ENCODE measurements around the gene SLC12A3.
"Not testable (repeated sequence)": the region's sequence is repeated elsewhere in the genome, so short reads cannot be mapped to it uniquely, and the experiment has no call there.

Gene SLC12A3

DNA sequence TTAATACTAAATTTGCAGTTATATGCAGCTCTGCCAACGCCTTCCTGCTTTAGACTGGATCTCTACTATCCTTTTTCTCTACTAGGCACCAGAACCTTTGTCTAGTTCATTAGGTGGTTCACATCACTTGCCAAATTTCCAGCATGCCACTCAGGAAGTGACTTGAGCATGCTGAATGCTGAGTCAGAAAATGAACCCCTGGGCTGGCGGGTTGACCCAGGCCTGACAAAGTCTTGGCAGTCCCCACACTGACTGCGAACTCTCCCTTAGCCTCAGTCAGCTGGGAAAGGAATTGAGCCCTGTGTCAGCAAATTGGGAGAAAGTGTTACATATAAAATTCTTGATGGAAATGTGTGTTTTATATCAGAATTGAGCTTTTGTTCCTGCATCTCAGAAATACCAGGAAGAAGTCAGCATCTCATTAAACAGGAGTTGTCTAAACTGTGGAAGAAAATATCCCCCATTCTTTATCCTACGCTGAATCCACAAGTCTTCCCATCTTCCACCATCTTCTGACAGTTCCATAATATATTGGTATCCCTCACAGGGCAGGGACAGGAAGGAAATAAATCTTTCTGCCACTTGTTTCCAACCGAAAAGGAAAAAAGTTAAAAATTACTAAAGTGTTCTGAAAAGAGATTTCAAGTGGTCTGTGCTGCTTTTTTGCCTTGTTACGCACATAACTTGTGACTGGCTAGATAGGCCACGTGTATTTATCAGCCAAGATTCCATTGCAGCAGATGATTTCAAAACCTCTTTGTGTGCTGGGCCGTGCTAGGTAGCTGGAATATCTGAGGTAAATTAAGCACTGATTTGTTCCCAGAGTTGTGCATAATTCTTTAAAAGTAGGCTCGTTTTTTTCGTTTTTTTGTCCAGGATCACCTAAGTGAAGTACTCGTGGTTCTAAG is 16.7 kb upstream of the SLC12A3 start:
- no peak for DNase-seq (ENCODE audit: low read depth)

DNA sequence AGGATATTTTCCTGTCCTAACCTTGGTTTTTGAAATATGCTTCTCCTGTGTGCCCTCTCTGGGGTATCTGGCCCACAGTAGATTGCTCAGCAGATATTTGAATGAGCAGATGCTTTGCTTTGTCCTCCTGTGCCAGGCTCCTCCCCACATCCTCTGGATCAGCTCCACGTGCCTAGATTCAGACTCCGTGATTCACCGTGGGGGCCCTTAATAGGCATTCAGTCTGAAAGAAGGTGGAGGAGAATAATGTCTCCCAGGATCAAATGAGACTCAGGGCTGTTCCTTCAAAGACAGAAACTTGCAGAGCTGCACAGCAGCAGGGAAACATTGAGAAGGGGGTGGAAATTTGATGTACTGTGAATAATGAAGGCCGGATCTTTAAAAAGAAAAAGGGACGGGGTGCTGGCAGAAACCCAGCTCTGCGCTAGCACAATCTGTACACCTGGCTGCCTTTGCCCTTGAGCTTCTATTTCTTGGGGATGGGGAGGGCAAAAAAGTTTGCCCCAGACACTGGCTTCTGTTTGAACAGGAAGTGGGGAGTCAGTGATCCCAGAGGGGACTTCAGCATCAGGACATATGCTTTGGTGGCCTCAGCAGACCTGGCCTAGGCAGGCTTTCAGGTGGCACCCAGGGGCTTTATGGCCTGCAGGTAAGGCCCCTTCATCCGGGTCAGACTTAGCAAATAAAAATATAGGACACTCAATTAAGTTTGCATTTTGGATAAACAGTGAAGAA is 15.9 kb upstream of the SLC12A3 start:
- DNase-seq (ENCODE audit: low read depth), result no peak

DNA sequence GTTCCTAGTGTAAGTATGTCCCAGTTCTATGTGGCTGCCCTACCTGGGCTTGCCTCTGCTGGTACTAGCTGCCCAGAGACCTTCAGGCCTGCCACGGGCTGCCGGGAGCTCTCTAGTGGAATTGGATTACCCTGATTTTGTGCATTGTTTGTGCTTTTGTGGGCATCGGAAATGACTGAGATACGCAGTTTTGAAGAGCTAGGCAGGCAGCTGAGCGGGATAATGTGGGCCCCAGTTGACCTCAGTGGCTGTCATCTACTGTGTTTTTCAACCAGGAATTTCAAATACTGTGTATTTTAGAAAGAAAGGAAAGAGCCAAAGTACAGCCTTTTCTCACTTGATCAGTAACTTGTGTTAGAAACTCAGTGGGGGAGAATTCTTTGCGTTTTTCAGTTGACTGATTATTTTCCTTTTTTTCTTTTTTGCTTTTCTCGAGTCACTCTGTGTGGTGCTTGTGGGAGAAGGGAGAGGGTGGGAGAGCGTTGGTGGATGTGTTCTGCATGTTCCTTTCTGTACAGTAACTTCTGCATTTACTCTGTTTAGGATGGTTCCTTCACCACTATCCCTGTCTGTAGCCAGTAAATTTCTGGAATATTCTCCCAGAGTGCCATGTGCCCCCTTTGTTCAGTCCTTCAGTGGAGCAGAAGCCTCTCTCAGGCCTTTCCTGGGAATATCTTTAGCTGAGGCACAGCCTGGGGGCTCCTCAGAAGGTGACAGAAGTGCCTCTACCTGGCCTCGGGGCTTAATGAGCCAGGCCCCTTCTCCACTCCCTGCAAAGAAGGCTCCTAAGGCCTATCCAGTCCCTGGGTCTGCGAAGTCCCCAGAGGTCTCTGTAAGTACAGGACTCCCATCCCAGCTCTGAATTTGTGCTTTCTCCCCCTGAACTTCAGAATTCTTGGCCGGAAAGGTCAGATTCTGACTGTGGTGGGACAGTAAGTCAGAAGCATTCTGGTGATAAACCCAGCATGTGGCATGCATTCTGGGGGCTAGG is 15.0 kb upstream of the SLC12A3 start:
- no peak for DNase-seq (ENCODE audit: low read depth)

DNA sequence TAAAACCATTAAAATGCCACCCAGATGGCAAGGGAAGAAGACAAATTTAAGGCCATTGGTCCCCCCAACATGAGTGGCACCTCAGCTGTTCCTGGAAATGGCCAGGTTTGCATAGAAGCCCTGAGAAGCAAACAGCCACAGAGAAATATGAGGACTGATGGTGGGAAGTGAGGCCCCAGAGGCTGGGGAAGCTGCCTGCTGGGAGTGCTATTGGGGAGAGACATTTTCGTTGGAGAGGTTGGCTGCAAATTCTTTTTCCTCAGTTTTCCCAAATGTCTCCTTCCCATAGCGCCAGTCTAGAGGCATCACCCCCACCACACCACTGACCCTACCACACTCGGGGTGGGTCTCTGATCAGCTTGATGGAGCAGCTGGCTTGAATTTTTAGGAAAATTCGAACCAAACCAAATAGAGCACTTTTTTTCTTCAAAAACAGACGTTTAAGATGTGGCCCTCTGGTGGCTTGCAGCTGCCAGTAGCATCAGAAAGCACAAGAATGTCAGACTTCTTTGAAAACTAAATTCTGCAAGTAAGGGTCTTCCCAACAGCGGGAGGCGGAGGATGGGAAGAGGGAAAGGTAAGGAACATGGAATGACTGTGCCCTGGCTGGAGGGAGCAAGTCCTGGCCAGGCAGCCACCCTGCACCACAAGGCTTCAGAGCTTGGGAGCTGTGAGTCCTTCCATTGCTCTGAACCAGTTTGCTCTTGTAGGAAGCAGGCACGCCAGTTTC is 13.2 kb upstream of the SLC12A3 start:
- no peak for DNase-seq (ENCODE audit: low read depth)

DNA sequence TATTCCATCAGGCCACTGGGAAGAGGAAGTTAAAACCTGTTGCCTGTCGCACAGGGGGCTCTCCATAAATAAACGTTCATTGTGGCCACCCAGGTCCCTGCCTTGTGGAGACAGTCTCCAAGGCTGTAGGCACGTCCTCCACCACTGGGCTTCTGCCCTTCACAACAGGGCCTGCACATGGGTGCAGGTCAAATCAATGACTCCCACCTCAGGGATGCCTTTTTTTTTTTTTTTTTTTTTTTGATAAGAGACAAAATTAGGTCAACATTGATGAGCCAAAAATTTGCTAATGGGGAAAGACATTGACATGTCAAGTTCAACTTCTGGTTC is 12.6 kb upstream of the SLC12A3 start:
- DNase-seq (ENCODE audit: low read depth), result no peak

DNA sequence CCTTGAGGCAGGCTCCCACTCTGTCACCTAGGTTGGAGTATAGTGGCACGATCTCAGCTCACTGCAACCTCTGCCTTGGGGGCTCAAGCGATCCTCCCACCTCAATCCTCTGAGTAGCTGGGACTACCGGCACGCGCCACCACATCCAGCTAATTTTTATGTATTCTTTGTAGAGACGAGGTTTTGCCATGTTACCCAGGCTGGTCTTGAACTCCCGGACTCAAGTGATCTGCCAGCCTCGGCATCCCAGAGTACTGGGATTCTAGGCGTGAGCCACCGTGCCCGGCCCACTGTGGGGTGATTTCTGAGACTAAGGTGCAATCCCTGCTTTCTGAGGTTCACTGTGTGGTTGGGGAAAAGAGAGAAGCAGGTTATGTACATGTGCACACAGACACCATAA is 12.0 kb upstream of the SLC12A3 start:
- no peak for DNase-seq (ENCODE audit: low read depth)

DNA sequence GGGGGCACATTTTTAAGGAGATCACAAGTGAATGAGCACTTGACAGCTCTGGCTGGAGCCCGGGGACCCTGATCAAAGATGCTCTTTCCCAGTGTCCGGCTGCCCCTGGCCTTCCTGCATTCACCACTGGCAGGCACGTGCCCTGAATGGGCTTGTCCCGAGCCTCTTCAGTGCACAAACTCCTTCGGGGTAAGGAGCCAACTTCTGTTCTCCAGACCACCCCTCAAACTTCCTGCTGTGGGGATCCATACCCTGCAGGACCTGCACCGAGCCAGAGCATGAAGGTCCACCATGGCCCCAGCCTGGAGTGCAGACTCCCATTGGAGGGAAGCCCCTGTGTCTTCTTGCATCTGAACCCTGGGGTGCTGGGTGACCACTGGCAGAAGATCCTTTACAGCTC is 9.8 kb upstream of the SLC12A3 start:
- DNase-seq (ENCODE audit: low read depth), result no peak

DNA sequence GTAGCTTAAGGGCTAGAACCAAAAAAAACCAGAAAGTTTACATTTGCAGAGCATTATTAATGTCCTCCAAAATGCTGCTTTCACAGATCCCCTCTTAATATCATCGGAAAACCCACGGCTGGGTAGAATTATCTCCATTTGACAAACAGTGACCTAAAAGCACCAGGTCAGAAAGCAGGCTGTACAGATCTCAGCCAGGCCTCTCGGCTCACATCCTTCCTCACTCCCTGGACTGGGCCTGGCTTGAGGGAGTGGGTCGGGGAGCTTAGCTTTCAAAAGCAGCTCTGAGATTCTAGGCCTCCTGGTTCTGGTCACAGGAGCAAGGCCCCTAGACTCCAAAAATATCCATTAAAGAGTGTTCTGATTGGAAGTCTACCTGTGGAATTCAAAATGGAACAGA is 9.1 kb upstream of the SLC12A3 start:
- DNase-seq (ENCODE audit: low read depth), result no peak

DNA sequence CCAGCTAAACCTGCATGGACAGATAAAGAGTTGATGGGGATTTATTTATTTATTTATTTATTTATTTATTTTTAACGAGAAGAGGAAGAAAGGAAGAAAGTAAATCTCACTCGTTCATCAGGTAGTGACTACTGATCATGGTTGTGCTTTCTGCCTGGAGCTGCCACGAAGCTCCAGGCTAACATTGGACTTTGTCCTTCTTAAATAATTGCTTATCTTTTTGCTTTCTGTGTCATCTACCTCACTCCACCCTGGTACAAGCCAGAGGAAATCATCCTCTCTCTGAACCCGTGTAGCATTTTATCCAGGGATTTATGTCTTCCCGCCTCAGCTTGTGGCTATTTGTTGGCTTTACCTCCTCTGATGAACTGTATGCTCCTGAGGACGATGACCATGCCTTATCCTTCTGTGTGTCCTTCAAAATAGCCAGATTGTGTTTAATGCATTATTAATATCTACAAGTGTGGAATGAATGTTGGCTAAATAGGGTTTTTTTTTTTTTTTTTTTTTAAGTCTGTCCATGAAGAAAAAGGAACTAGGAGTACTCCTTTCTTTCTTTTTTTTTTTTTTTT is 8.0 kb upstream of the SLC12A3 start:
- no peak for DNase-seq (ENCODE audit: low read depth)

DNA sequence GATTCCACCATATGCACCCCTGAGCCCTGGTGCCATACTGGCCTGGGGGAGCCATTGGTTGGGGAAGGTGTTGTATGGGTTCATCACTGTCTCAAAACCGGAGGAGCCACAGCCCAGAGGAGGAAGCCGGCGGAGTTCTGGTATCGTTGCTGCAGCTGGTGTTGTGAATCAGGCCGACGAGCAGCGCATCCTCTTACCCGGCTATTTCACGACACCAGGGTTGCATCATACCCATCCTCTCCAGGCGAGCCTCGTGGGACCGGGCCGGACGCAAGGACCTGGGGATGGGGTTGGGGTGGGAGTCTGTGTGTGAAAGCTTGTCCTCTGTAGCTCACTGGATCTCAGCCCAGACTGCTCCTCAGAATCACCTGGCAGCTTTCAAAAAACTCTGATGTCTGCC is 6.6 kb upstream of the SLC12A3 start:
- DNase-seq (ENCODE audit: low read depth), result no peak

DNA sequence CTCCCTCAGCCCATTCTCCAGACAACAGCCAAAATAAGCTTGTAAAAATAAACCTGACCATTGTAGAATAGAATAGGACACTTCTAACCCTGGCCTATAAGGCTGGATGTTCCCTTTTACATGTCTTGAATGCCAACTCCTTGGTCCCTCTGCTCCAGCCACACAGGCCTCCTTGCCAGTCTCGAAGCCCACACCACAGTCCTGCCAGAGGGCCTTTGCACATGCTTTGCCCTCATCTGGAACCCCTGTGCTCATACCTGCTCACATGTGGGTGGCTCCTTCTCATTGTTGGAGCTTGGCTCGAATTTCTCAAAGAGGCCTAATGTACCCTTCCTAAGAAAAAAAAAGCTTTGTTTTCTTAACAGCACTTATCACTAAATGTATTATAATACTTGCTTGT is 5.4 kb upstream of the SLC12A3 start:
- DNase-seq (ENCODE audit: low read depth), result no peak

DNA sequence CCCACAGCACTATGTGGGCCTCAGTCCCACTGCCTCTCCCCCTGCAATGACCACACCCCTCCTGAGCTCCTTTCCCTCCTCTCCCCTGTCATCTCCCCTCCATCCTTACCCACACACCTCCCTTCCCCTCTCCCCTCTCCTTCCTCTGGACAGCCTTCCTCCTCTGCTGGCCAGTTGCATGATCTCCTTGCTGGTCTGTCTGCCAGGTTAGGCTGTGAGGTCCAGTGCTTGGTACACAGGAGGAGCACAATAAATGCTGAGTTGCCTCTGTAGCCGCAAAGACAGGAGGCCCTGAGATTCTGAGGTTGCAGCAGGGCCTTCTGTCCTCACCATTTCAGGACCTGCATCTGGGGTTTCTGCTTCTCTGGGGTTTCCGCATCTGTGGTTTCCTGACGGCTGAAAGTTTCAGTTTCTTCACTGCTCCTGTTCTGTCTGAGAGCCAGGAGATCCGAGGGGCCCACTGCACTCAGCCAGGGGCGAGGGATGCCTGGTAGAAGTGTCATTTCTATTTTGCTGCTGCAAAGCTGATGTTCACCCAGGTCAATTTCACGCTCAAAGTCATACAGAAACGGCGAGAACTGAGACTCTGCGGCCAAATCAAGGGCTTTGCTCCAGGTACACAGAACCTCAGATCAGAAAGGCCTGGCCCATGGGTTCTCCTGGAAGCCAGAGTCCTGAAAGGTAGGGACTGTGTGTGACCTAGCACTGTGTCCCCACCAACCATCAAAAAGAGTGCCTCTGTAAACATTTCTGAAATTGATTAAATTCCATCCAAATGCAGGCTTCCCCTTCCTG is 4.6 kb upstream of the SLC12A3 start:
- DNase-seq (ENCODE audit: low read depth), result no peak

DNA sequence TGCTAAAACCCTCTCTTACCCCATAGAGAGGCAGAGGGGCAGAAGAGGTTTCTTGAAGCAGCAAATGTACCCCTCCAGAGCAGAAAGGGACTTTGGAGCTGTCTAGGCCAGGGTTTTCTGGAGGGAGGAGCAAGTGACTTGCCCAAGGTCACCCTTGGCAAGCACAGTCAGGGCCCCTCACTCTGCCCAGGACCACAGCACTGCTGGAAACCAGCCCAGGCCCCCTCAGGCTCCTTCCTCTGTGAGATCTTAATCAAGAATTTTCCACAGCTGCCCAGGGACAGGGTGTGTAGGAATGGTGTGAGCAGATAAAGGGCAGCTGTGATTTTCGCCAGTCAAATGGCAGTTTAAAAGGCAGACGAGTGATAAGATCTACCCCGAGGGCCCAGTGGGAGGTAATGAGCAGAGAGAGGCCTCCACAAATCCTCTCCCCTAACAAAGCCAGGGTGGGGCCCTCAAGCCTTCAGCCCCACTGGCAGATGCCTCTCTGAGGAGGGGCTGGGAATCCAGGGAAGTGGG is 3.9 kb upstream of the SLC12A3 start:
- no peak for DNase-seq (ENCODE audit: low read depth)

DNA sequence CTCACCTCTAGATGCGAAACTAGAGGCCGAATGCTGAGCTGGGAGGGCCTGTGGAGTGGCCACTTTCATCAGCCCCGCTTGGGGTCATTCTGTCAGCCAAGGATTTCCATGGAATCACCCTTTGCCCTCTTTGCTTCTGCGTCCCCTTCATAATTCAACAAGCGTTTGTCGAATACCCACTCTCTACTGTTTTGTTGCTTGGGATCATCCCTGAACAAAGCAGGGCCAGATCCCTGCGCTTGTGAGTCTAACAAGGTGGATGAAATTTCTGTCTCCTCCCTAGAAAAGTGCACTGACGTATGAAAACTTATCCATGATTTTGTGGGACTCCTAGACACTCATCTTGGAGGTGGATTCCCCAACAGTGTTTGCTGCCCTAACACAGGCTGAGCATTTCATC is 3.3 kb upstream of the SLC12A3 start:
- DNase-seq (ENCODE audit: low read depth), result no peak

DNA sequence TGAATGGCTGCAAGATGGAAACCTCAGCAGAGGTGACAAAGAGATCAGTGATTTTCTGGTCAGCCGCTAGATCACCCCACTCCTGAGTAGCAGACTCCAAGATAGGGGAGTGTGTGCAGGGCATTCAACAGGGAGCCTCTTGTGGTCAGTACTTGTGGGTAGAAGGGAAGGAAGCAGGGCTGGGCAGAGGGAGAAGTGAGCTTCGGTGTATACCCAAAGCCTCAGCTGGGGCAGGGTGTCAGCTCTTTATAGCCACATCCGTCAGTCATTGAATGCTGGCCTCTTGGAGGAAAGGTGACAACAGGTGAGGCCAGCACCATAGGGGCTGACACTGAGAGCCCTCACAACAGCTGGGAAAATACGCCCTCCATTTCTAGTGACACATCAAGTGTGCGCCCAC is 2.2 kb upstream of the SLC12A3 start:
- DNase-seq (ENCODE audit: low read depth), result no peak

DNA sequence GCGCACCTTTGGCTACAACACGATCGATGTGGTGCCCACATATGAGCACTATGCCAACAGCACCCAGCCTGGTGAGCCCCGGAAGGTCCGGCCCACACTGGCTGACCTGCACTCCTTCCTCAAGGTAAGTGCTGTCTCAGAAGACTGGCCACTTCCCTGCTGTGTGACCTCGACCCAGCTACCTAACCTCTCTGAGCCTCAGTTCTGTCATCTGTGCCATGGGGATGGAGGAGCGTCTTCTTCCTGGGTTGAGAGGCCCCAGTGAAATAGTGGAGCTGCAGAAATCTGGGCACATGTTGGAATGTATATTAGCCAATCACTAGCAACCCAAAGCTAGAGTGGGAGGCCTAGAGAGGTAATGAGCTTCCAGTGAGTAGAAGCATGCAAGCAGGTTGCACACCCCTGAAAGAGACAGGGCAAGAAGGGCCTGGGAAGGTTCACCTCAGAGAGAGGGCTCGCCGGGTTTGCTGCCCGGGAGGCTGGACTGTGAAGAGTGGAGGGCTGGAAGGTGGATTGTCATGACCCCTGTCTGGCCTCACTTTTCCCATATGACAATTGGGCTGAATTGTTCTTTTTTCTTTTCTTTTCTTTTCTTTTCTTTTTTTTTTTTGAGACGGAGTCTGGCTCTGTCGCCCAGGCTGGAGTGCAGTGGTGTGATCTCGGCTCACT is 521 bp downstream of the SLC12A3 start:
- no peak for DNase-seq (ENCODE audit: low read depth)

DNA sequence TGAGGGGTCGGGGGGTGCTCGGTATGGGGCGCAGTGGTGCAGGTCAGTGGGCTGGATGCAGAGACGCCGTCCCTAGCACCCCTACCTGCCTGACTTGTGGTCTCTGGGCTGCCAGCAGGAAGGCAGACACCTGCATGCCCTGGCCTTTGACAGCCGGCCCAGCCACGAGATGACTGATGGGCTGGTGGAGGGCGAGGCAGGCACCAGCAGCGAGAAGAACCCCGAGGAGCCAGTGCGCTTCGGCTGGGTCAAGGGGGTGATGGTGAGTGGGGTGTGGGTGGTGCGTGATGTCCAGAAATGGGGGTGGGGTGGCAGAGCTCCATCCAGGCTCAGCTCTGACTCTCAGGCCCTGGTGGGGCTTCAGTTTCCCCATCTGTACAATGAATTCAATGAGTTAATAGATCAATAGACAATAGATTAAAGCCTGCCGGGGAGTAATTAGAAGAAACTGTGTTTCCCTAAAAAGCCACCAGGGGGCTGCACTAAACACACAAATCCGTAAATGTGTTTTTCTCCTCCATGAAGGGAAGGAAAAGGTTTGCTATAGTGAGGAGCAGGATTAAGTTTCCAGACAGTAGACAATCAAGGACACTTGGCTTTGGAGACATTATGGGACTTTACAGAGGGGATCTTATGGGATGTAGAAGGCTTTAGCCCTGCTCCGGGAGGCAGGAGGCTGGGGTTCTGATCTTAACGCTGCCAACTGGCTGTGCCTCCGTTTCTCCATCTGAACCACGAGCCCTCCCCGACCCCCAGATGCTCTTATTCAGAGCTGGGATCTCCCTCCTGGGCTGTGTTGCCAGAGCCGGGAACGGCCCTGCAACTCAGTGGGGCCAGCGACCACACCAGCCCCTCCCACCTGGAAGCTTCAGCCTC is 2.2 kb downstream of the SLC12A3 start:
- DNase-seq (ENCODE audit: low read depth), result no peak

DNA sequence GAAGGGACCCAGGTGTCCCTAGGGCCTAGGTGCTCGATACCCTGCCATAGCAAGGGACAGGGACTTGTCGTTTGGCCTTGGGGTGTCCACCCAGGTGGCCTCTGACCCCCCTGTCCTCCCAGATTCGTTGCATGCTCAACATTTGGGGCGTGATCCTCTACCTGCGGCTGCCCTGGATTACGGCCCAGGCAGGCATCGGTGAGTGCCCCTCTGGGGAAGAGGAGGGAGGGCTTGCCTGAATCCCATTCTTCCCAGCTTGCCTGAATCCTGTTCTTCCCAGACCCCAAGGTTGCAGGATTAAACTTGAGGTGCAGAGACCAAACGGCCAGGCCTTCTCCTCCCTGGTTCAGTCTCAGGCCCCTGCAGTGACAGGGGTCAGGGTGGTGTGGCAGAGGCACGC is 3.2 kb downstream of the SLC12A3 start:
- no peak for DNase-seq (ENCODE audit: low read depth)

DNA sequence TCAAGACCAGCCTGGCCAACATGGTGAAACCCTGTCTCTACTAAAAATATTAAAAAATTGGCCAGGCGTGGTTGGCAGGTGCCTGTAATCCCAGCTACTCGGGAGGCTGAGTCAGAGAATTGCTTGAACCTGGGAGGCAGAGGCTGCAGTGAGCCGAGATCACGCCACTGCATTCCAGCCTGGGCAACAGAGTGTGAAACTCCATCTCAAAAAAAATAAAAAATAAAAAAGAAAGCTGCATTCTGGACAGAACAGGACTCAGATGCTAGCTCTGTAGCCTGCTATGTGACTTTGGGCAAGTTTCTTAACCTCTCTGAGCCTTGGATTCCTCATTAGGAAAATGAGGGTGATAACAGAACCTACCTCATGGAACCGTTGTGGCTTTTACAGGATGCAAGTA is 3.8 kb downstream of the SLC12A3 start:
- DNase-seq (ENCODE audit: low read depth), result not testable (repeated sequence)
